ENCODE data around the gene TNFRSF4.

The TNFRSF4 gene

GRCh38 chr1:1173793-1174415 is 40.0 kb downstream of the TNFRSF4 start, which contains the start of gene TTLL10:
TSS of gene TTLL10 (plus strand) at chr1:1173880. CDS start at chr1:1179216, 5,336 bp downstream.
- Histone ChIP-seq H3K4me3 (replicated peaks; ENCODE audit: insufficient read depth, low read length) (no peak within 1 kb of the TSS), H3K27me3 (ENCODE audit: insufficient read depth, poor library complexity, severe bottlenecking) (peaks cover 9% of the 10 kb centered on the region), H3K27ac (replicated peaks) (peak within 1 kb of the TSS; percentile 54)
- DNase-seq (ENCODE audit: low read depth in 1 of 2, low spot score in 1 of 2), result no peak
- TF ChIP-seq SPI1 (IDR thresholded peaks at IDR 0.05; ENCODE audit: borderline replicate concordance, low read depth), result no peak
- no peak for TF ChIP-seq CTCF (IDR thresholded peaks at IDR 0.05; ENCODE audit: insufficient read depth, low read length)
- no peak for TF ChIP-seq POLR2AphosphoS5 (IDR thresholded peaks at IDR 0.05; ENCODE audit: low read depth)
- TF ChIP-seq, protein P1, sequence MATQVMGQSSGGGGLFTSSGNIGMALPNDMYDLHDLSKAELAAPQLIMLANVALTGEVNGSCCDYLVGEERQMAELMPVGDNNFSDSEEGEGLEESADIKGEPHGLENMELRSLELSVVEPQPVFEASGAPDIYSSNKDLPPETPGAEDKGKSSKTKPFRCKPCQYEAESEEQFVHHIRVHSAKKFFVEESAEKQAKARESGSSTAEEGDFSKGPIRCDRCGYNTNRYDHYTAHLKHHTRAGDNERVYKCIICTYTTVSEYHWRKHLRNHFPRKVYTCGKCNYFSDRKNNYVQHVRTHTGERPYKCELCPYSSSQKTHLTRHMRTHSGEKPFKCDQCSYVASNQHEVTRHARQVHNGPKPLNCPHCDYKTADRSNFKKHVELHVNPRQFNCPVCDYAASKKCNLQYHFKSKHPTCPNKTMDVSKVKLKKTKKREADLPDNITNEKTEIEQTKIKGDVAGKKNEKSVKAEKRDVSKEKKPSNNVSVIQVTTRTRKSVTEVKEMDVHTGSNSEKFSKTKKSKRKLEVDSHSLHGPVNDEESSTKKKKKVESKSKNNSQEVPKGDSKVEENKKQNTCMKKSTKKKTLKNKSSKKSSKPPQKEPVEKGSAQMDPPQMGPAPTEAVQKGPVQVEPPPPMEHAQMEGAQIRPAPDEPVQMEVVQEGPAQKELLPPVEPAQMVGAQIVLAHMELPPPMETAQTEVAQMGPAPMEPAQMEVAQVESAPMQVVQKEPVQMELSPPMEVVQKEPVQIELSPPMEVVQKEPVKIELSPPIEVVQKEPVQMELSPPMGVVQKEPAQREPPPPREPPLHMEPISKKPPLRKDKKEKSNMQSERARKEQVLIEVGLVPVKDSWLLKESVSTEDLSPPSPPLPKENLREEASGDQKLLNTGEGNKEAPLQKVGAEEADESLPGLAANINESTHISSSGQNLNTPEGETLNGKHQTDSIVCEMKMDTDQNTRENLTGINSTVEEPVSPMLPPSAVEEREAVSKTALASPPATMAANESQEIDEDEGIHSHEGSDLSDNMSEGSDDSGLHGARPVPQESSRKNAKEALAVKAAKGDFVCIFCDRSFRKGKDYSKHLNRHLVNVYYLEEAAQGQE (IDR thresholded peaks at IDR 0.05; ENCODE audit: insufficient replicate concordance, low read depth), result no peak
- no peak for TF ChIP-seq GABPA (IDR thresholded peaks at IDR 0.05; ENCODE audit: low read depth)

DNA sequence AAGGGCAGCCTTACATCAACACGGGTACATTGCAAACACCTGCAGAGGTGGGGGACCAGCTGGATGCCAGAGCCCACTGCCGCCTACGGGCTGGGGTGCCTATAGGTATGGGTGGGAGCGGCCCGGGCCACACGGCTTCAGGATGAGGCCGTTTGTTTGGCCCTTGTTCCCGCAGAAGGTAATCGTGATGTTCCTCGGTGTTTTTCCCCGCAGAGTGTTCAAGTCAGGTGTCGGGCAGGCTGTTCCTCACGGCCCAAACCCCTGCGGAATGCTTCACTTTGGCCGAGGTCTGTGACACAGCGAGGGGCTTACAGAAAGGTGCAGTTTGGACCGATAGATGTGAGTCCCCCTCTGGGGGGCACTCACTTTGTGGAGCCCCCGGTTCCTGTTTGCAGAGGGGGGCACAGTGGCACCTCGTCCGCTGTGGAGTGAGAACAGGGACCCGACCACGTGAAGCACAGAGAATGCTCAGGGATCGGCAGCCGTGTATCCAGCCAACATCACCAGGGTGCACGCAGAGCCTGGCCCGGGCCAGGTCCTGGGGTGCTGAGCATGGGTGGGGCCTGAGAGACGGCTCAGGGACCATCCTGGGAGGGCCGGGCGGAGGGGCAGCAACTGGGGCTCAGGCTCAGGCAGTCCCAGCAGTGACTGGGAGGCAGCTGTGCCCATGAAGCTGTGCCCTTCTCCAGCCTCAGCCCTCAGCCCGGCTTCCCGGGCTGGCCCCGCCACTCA is 40.7 kb downstream of the TNFRSF4 start:
- DNase-seq (ENCODE audit: low read depth in 1 of 2, low spot score in 1 of 2), result no peak
- peaks cover 9% of the 10 kb centered on the region for H3K27me3 ChIP-seq (ENCODE audit: insufficient read depth, poor library complexity, severe bottlenecking)
- TF ChIP-seq, protein P1 (IDR thresholded peaks at IDR 0.05; ENCODE audit: insufficient replicate concordance, low read depth), result no peak
- no peak for TF ChIP-seq POLR2AphosphoS5 (IDR thresholded peaks at IDR 0.05; ENCODE audit: low read depth)
- no peak for TF ChIP-seq CTCF (IDR thresholded peaks at IDR 0.05; ENCODE audit: insufficient read depth, low read length)
- no peak for TF ChIP-seq GABPA (IDR thresholded peaks at IDR 0.05; ENCODE audit: low read depth)
- no peak for TF ChIP-seq SPI1 (IDR thresholded peaks at IDR 0.05; ENCODE audit: borderline replicate concordance, low read depth)
- H3K4me3 ChIP-seq (replicated peaks; ENCODE audit: insufficient read depth, low read length), result no peak overlapping the region
- no peak overlapping the region for H3K27ac ChIP-seq (replicated peaks)

DNA sequence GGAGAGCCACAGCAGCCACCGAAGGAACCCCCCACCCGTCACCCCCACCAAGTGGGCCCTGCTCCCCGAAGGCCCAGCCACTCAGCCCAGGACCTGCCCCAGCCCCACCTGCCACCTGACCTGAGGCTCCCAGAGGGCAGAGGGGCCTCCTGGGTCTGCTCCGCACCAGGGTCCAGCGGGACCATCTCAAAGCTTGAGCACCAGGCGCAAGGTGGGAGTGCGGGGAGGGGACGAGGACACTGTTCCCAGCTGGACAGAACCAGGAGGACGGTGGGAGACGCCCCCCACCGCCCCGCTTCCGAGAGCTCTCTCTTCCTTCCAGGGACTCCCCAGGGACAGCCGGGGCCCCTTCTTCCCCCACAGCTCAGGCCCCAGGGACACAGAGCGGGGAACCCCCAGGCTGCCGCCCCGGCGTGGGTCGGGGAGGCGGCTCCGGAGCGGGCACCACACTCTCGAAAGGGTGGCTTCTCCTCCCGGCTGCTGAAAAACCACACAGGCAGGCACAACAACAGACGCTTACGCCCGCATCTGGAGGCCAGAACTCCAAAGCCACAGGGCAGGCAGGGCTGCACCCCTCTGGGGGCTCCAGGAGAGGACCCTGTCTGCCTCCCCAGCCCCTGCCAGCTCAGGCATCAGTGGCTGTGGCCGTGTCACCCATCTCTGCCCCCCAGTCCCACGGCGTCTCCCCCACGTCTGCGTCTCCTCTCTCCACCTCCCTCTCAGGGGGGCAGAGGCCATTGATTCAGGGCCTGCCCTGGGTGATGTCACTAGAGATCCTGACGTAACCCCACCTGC is 42.2 kb downstream of the TNFRSF4 start:
- Histone ChIP-seq H3K4me3 (replicated peaks; ENCODE audit: insufficient read depth, low read length) (no peak overlapping the region), H3K27me3 (ENCODE audit: insufficient read depth, poor library complexity, severe bottlenecking) (peaks cover 9% of the 10 kb centered on the region), H3K27ac (replicated peaks) (no peak overlapping the region)
- peak in 1 of 2 experiments; percentile 25 for DNase-seq (ENCODE audit: low read depth in 1 of 2, low spot score in 1 of 2)
- TF ChIP-seq POLR2AphosphoS5 (IDR thresholded peaks at IDR 0.05; ENCODE audit: low read depth), result no peak
- no peak for TF ChIP-seq CTCF (IDR thresholded peaks at IDR 0.05; ENCODE audit: insufficient read depth, low read length)
- no peak for TF ChIP-seq GABPA (IDR thresholded peaks at IDR 0.05; ENCODE audit: low read depth)
- TF ChIP-seq, protein P1 (IDR thresholded peaks at IDR 0.05; ENCODE audit: insufficient replicate concordance, low read depth), result no peak
- no peak for TF ChIP-seq SPI1 (IDR thresholded peaks at IDR 0.05; ENCODE audit: borderline replicate concordance, low read depth)

Data from HL-60 (cell line).